Common myeloid progenitor, CD34-positive (primary cell): ENCODE measurements around the gene SKOR1.

ENCODE experiments used
- CTCF ChIA-PET: fragments of 350-600 bp; sonication (Branson Sonifier 250); formaldehyde crosslinking; loops from one replicate; lab custom pipeline; 2021; ENCODE audit warnings: antibody characterized with exemption; lab: Charles Lee
- POLR2A ChIA-PET: fragments of 350-600 bp; sonication (Branson Sonifier 250); formaldehyde crosslinking; loops from one replicate; lab custom pipeline; 2021; ENCODE audit warnings: antibody characterized with exemption; lab: Charles Lee
- DNase-seq, 3 donors: peaks; one replicate each; pipeline versions ENCODE4 v3.0.0 to v3.0.0-alpha.2; 2013
- H3K27ac ChIP-seq, 2 experiments: 1 replicate in 1 of 2; 2 replicates in 1 of 2; pipeline ENCODE4 v1.7.0; 2013; ENCODE audit warnings: inconsistent platforms in 2 of 2, low read length in 2 of 2, mild to moderate bottlenecking in 2 of 2, low read depth in 1 of 2, moderate library complexity in 1 of 2; ENCODE audit not compliant: severe bottlenecking in 2 of 2, insufficient read depth in 1 of 2, poor library complexity in 1 of 2
- H3K27me3 ChIP-seq, 5 experiments: replicated peaks in 2 of 5; 1 replicate in 3 of 5; 2 replicates in 2 of 5; pipeline versions ENCODE4 v1.6.1 to v1.7.0; 2013; ENCODE audit warnings: low read length in 4 of 5, mild to moderate bottlenecking in 2 of 5, moderate library complexity in 2 of 5, inconsistent platforms in 1 of 5; ENCODE audit not compliant: insufficient read depth in 5 of 5, control insufficient read depth in 4 of 5
- H3K36me3 ChIP-seq, 4 experiments: 1 replicate in 2 of 4; 2 replicates in 2 of 4; pipeline versions ENCODE4 v1.6.1 to v1.7.0; 2013; ENCODE audit warnings: low read length in 3 of 4, control low read depth in 1 of 4, mild to moderate bottlenecking in 1 of 4; ENCODE audit not compliant: control insufficient read depth in 4 of 4, insufficient read depth in 4 of 4
- H3K4me1 ChIP-seq, 4 experiments: 1 replicate in 3 of 4; 2 replicates in 1 of 4; pipeline versions ENCODE4 v1.6.1 to v1.7.1; 2013; ENCODE audit warnings: low read length in 3 of 4, mild to moderate bottlenecking in 3 of 4, control low read depth in 1 of 4, inconsistent platforms in 1 of 4, moderate library complexity in 1 of 4; ENCODE audit not compliant: control insufficient read depth in 4 of 4, insufficient read depth in 4 of 4; ENCODE audit errors: control extremely low read depth in 1 of 4
- H3K4me3 ChIP-seq, 7 experiments: 1 replicate in 4 of 7; 2 replicates in 3 of 7; pipeline versions ENCODE4 v1.5.1 to v1.7.0; 2013; ENCODE audit warnings: mild to moderate bottlenecking in 7 of 7, low read length in 6 of 7, moderate library complexity in 6 of 7, inconsistent platforms in 2 of 7, low read depth in 2 of 7, control low read depth in 1 of 7; ENCODE audit not compliant: insufficient read depth in 4 of 7, control insufficient read depth in 1 of 7; ENCODE audit errors: extremely low read depth in 1 of 7
- H3K9me3 ChIP-seq, 5 experiments: 1 replicate in 4 of 5; 2 replicates in 1 of 5; pipeline versions ENCODE4 v1.6.1 to v1.7.1; 2013; ENCODE audit warnings: low read length in 4 of 5, mild to moderate bottlenecking in 2 of 5, inconsistent platforms in 1 of 5, low read depth in 1 of 5, moderate library complexity in 1 of 5; ENCODE audit not compliant: control insufficient read depth in 4 of 5, insufficient read depth in 2 of 5; ENCODE audit errors: control extremely low read depth in 1 of 5
- WGBS: methylation state at CpG from one replicate; pipeline ENCODE4 v1.1.5; 2013; ENCODE audit not compliant: insufficient coverage; 5-methylcytosine and 5-hydroxymethylcytosine counted together

SKOR1 gene

GRCh38 chr15:67839929-67840748 lies 14.8 kb downstream of the SKOR1 start, which contains the start of gene RNU6-1:
Gene RNU6-1, minus strand, starts transcription at chr15:67840045.
- Histone ChIP-seq H3K27me3 (peaks cover 0 to 19% (median 10%) of the 10 kb centered on the region in 5 experiments), H3K9me3 (no peaks in the 10 kb centered on the region), H3K27ac (peak within 1 kb of the TSS; percentile 97 to 98), H3K4me3 (peak within 1 kb of the TSS; percentile 47 to 99 (median 85)), H3K4me1 (peaks cover 10 to 49% (median 37%) of the 10 kb centered on the region in 4 experiments), H3K36me3 (no peaks in the 10 kb centered on the region)
- WGBS: 0% methylated on average over 46 of the region's 62 CpGs
- peak; percentile 96 to 98 (median 98) for DNase-seq
- ChIA-PET CTCF (interaction anchor here (0.6 to 2.0 kb wide), 3 partner anchors 10 to 317 kb away, joined by 3 to 6 read pairs (median 4); no protein-coding TSS in a partner anchor), POLR2A (interaction anchor here (0.8 kb wide), 1 partner anchor 974 kb away, joined by 4 read pairs; no protein-coding TSS in a partner anchor)

GRCh38 chr15:67840749-67841512 lies 15.6 kb downstream of the SKOR1 start:
- POLR2A ChIA-PET: interaction anchor here (0.8 to 0.9 kb wide), 2 partner anchors 317 to 975 kb away, joined by 4 read pairs; no protein-coding TSS in a partner anchor
- CTCF ChIA-PET: interaction anchor here (0.9 to 2.0 kb wide), 4 partner anchors 9 to 383 kb away, joined by 3 to 6 read pairs (median 4); no protein-coding TSS in a partner anchor
- Histone ChIP-seq H3K27me3 (peaks cover 0 to 11% (median 6%) of the 10 kb centered on the region in 5 experiments), H3K27ac (peak overlapping the region; percentile 97 to 98), H3K4me3 (peak overlapping the region; percentile 47 to 99 (median 85)), H3K4me1 (peaks cover 9 to 41% (median 29%) of the 10 kb centered on the region in 4 experiments), H3K36me3 (no peaks in the 10 kb centered on the region), H3K9me3 (no peaks in the 10 kb centered on the region)
- 19% methylated on average over 7 of the region's 17 CpGs for WGBS
- DNase-seq: peak in 2 of 3 donors; percentile 47 to 64

- Histone ChIP-seq H3K27me3 (peaks cover 0 to 7% (median 4%) of the 10 kb centered on the region in 5 experiments), H3K4me1 (peaks cover 5 to 38% (median 26%) of the 10 kb centered on the region in 4 experiments), H3K27ac (no peak overlapping the region), H3K9me3 (no peaks in the 10 kb centered on the region), H3K36me3 (no peaks in the 10 kb centered on the region), H3K4me3 (peak overlapping the region; percentile 37 to 99 (median 85))
- no peak for DNase-seq
- POLR2A ChIA-PET: interaction anchor here (0.9 kb wide), 1 partner anchor 317 kb away, joined by 4 read pairs; no protein-coding TSS in a partner anchor
- CTCF ChIA-PET: interaction anchor here (0.9 to 2.0 kb wide), 4 partner anchors 9 to 384 kb away, joined by 3 to 6 read pairs (median 4); no protein-coding TSS in a partner anchor
- 40% methylated on average over 1 of the region's 4 CpGs for WGBS
Observed at GRCh38 chr15:67841513-67841762, 16.1 kb downstream of the SKOR1 start.

- POLR2A ChIA-PET: no interaction called here
- no peaks in the 10 kb centered on the region for H3K36me3 ChIP-seq
- CTCF ChIA-PET: interaction anchor here (2.8 kb wide), 1 partner anchor 20 kb away, joined by 14 read pairs; no protein-coding TSS in a partner anchor
- no peak for DNase-seq
- no peaks in the 10 kb centered on the region for H3K27me3 ChIP-seq
- H3K4me1 ChIP-seq: peaks cover 5 to 38% (median 24%) of the 10 kb centered on the region in 4 experiments
- no peak overlapping the region for H3K4me3 ChIP-seq
- no peak overlapping the region for H3K27ac ChIP-seq
- H3K9me3 ChIP-seq: no peaks in the 10 kb centered on the region
- 97% methylated on average over 5 of the region's 7 CpGs for WGBS
Observed at GRCh38 chr15:67843092-67843501, 17.8 kb downstream of the SKOR1 start.

GRCh38 chr15:67843571-67844387 lies 18.5 kb downstream of the SKOR1 start:
- Histone ChIP-seq H3K27me3 (no peaks in the 10 kb centered on the region), H3K4me3 (no peak overlapping the region), H3K4me1 (peaks cover 5 to 35% (median 17%) of the 10 kb centered on the region in 4 experiments), H3K36me3 (no peaks in the 10 kb centered on the region), H3K9me3 (no peaks in the 10 kb centered on the region), H3K27ac (no peak overlapping the region)
- WGBS: 77% methylated on average over 5 of the region's 7 CpGs
- POLR2A ChIA-PET: no interaction called here
- no peak for DNase-seq
- CTCF ChIA-PET: interaction anchor here (0.6 to 2.8 kb wide), 2 partner anchors 19 to 118 kb away, joined by 3 to 14 read pairs; no protein-coding TSS in a partner anchor

- POLR2A ChIA-PET: interaction anchor here (0.7 kb wide), 1 partner anchor 236 kb away, joined by 3 read pairs; no protein-coding TSS in a partner anchor
- Histone ChIP-seq H3K36me3 (no peaks in the 10 kb centered on the region), H3K4me3 (no peak overlapping the region), H3K27me3 (no peaks in the 10 kb centered on the region), H3K4me1 (peaks cover 0 to 26% (median 10%) of the 10 kb centered on the region in 4 experiments), H3K27ac (no peak overlapping the region), H3K9me3 (peaks cover 0 to 3% (median 0%) of the 10 kb centered on the region in 5 experiments)
- WGBS: 96% methylated on average over 4 of the region's 5 CpGs
- no peak for DNase-seq
- CTCF ChIA-PET: interaction anchor here (2.8 kb wide), 1 partner anchor 17 kb away, joined by 14 read pairs; no protein-coding TSS in a partner anchor
Observed at GRCh38 chr15:67845974-67846373, 20.7 kb downstream of the SKOR1 start.
